WI38 (cell line): ENCODE measurements around the gene GRIK5.

ENCODE experiments used
- H3K4me3 ChIP-seq: 2 replicates; pipeline ENCODE4 v1.5.1; 2011; ENCODE audit warnings: low read depth, mild to moderate bottlenecking, control low read depth, low read length
- CTCF ChIP-seq: IDR thresholded peaks from 2 replicates; pipeline ENCODE4 v1.5.1; 2012; ENCODE audit warnings: low read depth, mild to moderate bottlenecking, control low read depth, low read length

GRIK5 gene

GRCh38 chr19:41984961-41985360, 85.0 kb downstream of the GRIK5 start:
- TF ChIP-seq CTCF, result no peak
- no peak overlapping the region for H3K4me3 ChIP-seq

GRCh38 chr19:41981724-41982123, 88.3 kb downstream of the GRIK5 start:
- TF ChIP-seq CTCF, result no peak
- no peak overlapping the region for H3K4me3 ChIP-seq

DNA sequence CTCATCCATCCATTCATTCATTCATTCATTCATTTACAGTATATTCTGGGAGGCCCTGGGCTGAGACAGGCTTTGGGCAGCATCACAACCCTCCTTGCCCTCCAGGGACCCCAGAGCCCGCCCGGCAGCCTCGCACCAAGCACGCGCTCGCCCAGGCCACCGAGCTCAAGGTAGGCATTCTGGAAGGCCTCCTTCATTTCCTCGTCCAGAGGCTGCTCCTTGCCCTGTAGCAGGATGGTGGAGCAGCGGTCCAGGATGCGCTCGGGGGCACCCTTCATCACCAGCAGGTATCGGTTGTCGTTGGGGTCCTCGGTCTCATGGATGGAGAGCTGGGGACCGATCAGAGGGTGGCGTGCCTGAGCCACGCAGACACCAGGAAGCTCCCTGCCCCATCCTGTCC, 91.5 kb downstream of the GRIK5 start:
- TF ChIP-seq CTCF, result no peak
- no peak overlapping the region for H3K4me3 ChIP-seq

GRCh38 chr19:41977916-41978315, 92.1 kb downstream of the GRIK5 start:
- no peak for TF ChIP-seq CTCF

GRCh38 chr19:41974652-41975051, 95.4 kb downstream of the GRIK5 start:
- H3K4me3 ChIP-seq, result no peak overlapping the region
- TF ChIP-seq CTCF, result no peak

More at GRCh38 chr19:41977916-41978315, 92.1 kb downstream of the GRIK5 start:
- no peak overlapping the region for H3K4me3 ChIP-seq

GRCh38 chr19:41971363-41971762, 98.6 kb downstream of the GRIK5 start:
- no peak for TF ChIP-seq CTCF
- H3K4me3 ChIP-seq, result no peak overlapping the region

- no peak overlapping the region for H3K4me3 ChIP-seq
- no peak for TF ChIP-seq CTCF
Observed at GRCh38 chr19:41969772-41970458, 100.1 kb downstream of the GRIK5 start.
